K562 (cell line): Measurements from ENCODE around the gene CCAR1. TPM values are rescaled to one million over a fixed set of nuclear protein-coding genes. Genes with fewer than 3 reads are reported as not detected.

Experiments used
- ATAC-seq: fragments of 200-7000 bp; cut with Tn5 transposase; 3 replicates; pipeline ENCODE4 v1.9.1; 2020; ENCODE audit warnings: moderate library complexity
- BruUV-seq: library from RNA; stranded (reverse); fragments of 400-500 nt; replicated peaks from 2 replicates; lab custom pipeline; 2021; lab: Mats Ljungman, UMichigan
- CTCF ChIA-PET: fragments of 300-600 bp; formaldehyde crosslinking; extraction: SDS; loops from one replicate; lab custom pipeline; 2021; ENCODE audit warnings: low intra/inter-chr PET ratio; lab: Yijun Ruan, JAX
- POLR2A ChIA-PET: fragments of 300-600, 350-650 bp; sonication (Branson Sonifier 250); formaldehyde crosslinking; extraction: SDS; loops from one replicate; lab custom pipeline; 2021; ENCODE audit warnings: antibody characterized with exemption, inconsistent platforms; lab: Yijun Ruan, JAX
- DNase-seq, 4 experiments: peaks; one replicate each; pipeline versions ENCODE4 v3.0.0 to v3.0.0-alpha.2; 2011 to 2018; ENCODE audit warnings: low spot score in 3 of 4, mixed read lengths in 3 of 4; ENCODE audit errors: extremely low read depth in 1 of 4
- FAIRE-seq: peaks from 2 replicates; lab custom pipeline; 2011; peaks lifted over from hg19 to GRCh38; lab: Jason Lieb, UNC
- H2AFZ ChIP-seq: 2 replicates; pipeline ENCODE4 v1.6.0; 2011; ENCODE audit warnings: low read depth, low read length, control low read depth, inconsistent platforms
- H3K27ac ChIP-seq: fragments of 200-600 bp; 3 replicates; pipeline ENCODE4 v1.8.0; 2011; ENCODE audit warnings: low read depth, mild to moderate bottlenecking, control low read depth, inconsistent platforms, low read length, moderate library complexity, mixed read lengths; ENCODE audit errors: extremely low read depth
- H3K27me3 ChIP-seq, 2 experiments: fragments of 300-600 bp in 1 of 2; 2 replicates in 1 of 2; 3 replicates in 1 of 2; pipeline versions ENCODE4 v1.6.0 to v1.8.0; 2011; ENCODE audit warnings: inconsistent platforms in 2 of 2, low read length in 2 of 2, mild to moderate bottlenecking in 1 of 2, mixed read lengths in 1 of 2, moderate library complexity in 1 of 2; ENCODE audit not compliant: control insufficient read depth in 2 of 2, insufficient read depth in 2 of 2
- H3K36me3 ChIP-seq: fragments of 300-600 bp; 3 replicates; pipeline ENCODE4 v1.8.0; 2011; ENCODE audit warnings: mild to moderate bottlenecking, low read length, inconsistent platforms; ENCODE audit not compliant: control insufficient read depth, insufficient read depth
- H3K4me1 ChIP-seq, 2 experiments: fragments of 200-600 bp in 1 of 2; replicated peaks in 1 of 2; 2 replicates in 1 of 2; 3 replicates in 1 of 2; pipeline versions ENCODE4 v1.5.1 to v1.8.0; 2011; ENCODE audit warnings: inconsistent platforms in 2 of 2, low read length in 2 of 2, mild to moderate bottlenecking in 1 of 2, mixed read lengths in 1 of 2, moderate library complexity in 1 of 2; ENCODE audit not compliant: control insufficient read depth in 2 of 2, insufficient read depth in 2 of 2
- H3K4me2 ChIP-seq: 2 replicates; pipeline ENCODE4 v1.6.1; 2011; ENCODE audit warnings: low read length, control low read depth, inconsistent platforms, mixed read lengths; ENCODE audit not compliant: insufficient read depth
- H3K4me3 ChIP-seq: fragments of 200-600 bp; sonication (generic), shearing (Covaris generic); 2 replicates; pipeline ENCODE4 v1.5.1; 2016; ENCODE audit warnings: control low read depth, inconsistent platforms
- H3K79me2 ChIP-seq: fragments of 200-600 bp; 3 replicates; pipeline ENCODE4 v1.8.0; 2011; ENCODE audit warnings: low read length, inconsistent platforms; ENCODE audit not compliant: control insufficient read depth, insufficient read depth
- H3K9ac ChIP-seq, 2 experiments: 2 replicates each; pipeline versions ENCODE4 v1.6.0 to v1.6.1; 2011; ENCODE audit warnings: low read depth in 2 of 2, low read length in 2 of 2, control low read depth in 1 of 2, inconsistent platforms in 1 of 2, mild to moderate bottlenecking in 1 of 2, mixed read lengths in 1 of 2; ENCODE audit not compliant: insufficient read depth in 1 of 2
- H3K9me1 ChIP-seq: one replicate; pipeline ENCODE4 v1.6.0; 2011; ENCODE audit warnings: inconsistent platforms, mild to moderate bottlenecking, low read length, moderate library complexity; ENCODE audit not compliant: control insufficient read depth, insufficient read depth
- H3K9me3 ChIP-seq: replicated peaks from 2 replicates; pipeline ENCODE4 v1.5.1; 2011; ENCODE audit warnings: low read depth, low read length, inconsistent platforms; ENCODE audit not compliant: control insufficient read depth, insufficient read depth
- H4K20me1 ChIP-seq: replicated peaks from 2 replicates; pipeline ENCODE4 v1.6.1; 2011; ENCODE audit warnings: low read length, inconsistent platforms, mixed read lengths; ENCODE audit not compliant: control insufficient read depth, insufficient read depth
- ATF6 ChIP-seq: sonication (generic); formaldehyde crosslinking; IDR thresholded peaks from 2 replicates; pipeline ENCODE4 v1.4.0; 2020; ENCODE audit warnings: mild to moderate bottlenecking, missing genetic modification reagents
- MTF1 ChIP-seq: fragments of 250-450 bp; sonication (Bioruptor Pico); IDR thresholded peaks from 2 replicates; pipeline ENCODE4 v1.9.0; 2021; ENCODE audit warnings: moderate library complexity, mild to moderate bottlenecking, inconsistent platforms, borderline replicate concordance
- PHTF2 ChIP-seq: fragments of 250-450 bp; sonication (Bioruptor Pico); IDR thresholded peaks from 2 replicates; pipeline ENCODE4 v1.5.0; 2021; ENCODE audit warnings: mild to moderate bottlenecking
- POLR2B ChIP-seq: fragments of 450-650 bp; IDR thresholded peaks from 2 replicates; pipeline ENCODE4 v1.6.1; 2018; ENCODE audit warnings: low read depth; ENCODE audit not compliant: partially characterized antibody
- POLR2H ChIP-seq: IDR thresholded peaks from 2 replicates; pipeline ENCODE4 v1.6.1; 2016; ENCODE audit warnings: missing genetic modification characterization, low read depth, mild to moderate bottlenecking, control low read depth, missing compliant biosample characterization, moderate library complexity
- THAP7 ChIP-seq: fragments of 250-450 bp; sonication (Bioruptor Pico); IDR thresholded peaks from 2 replicates; pipeline ENCODE4 v1.5.0; 2021
- TRIM28 ChIP-seq: fragments of 450-650 bp; IDR thresholded peaks from 2 replicates; pipeline ENCODE4 v1.6.1; 2017
- WGBS: fragments of 100-300 bp; shearing (Covaris generic); methylation state at CpG from one replicate; pipeline ENCODE4 v1.1.6; 2016; ENCODE audit warnings: low coverage, mixed read lengths; ENCODE audit not compliant: insufficient coverage; ENCODE audit errors: missing lambda C conversion rate; 5-methylcytosine and 5-hydroxymethylcytosine counted together
- in situ Hi-C: fragments of 300-500 bp; cut with MboI; formaldehyde crosslinking; loops from 4 replicates; pipeline ENCODE4 v1.15.0; 2018; ENCODE audit warnings: inconsistent platforms, mixed read lengths
- intact Hi-C: fragments of 100-400 bp; cut with micrococcal nuclease; formaldehyde crosslinking; loops from 2 replicates; pipeline ENCODE4 v1.14.2; 2022
- polyA plus RNA-seq, 8 experiments: library from polyadenylated mRNA; depleted of rRNA in 4 of 8; stranded (reverse) in 5 of 8; unstranded in 3 of 8; fragments of >200 nt; fragmentation: Nextera tagmentation in 2 of 8; fragmentation: Illumina TruSeq in 1 of 8; extraction: Ambion mirVana in 2 of 8; extraction: Trizol in 1 of 8; gene quantifications; 2 replicates each; pipeline versions ENCODE4 v1.2.1 to v1.2.3, GENCODE V29; 2011 to 2014; ENCODE audit warnings: inconsistent platforms in 1 of 8, missing spikeins in 1 of 8
- total RNA-seq, 7 experiments: library from RNA; depleted of rRNA in 6 of 7; stranded (reverse); fragments of >200 nt in 6 of 7; fragmentation: Illumina TruSeq in 2 of 7; extraction: Trizol in 2 of 7; gene quantifications; 2 replicates each; pipeline versions ENCODE4 v1.2.1 to v1.2.3, GENCODE V29; 2011 to 2021; ENCODE audit warnings: low replicate concordance in 1 of 7

CCAR1 gene
- total and polyA plus RNA-seq, 9 of the 15 experiments (the other 6 are each of a cell fraction or from before 2014, with no cell fraction given): 44.8 to 173 (median 111) TPM

- POLR2A ChIA-PET: interaction anchor here (0.6 to 1.7 kb wide), 6 partner anchors 8 to 196 kb away, joined by 3 to 6 read pairs (median 3); partner anchors contain the start of gene DDX21
- Histone ChIP-seq H3K4me2 (no peak overlapping the region), H3K27me3 (no peaks in the 10 kb centered on the region)
- no peak for DNase-seq
- TF ChIP-seq THAP7 (CRISPR knock-in tag) (no peak), MTF1 (no peak), POLR2H (tag) (no peak), PHTF2 (CRISPR knock-in tag) (no peak), POLR2B (peak; percentile 20), ATF6 (CRISPR knock-in tag) (no peak), TRIM28 (no peak)
- TF ChIP-seq, all 486 proteins: peak for 1
- H3K4me3 ChIP-seq: no peak overlapping the region
- 97% methylated on average over 6 of the region's 6 CpGs for WGBS
- no peak for ATAC-seq
- H3K4me1 ChIP-seq: no peaks in the 10 kb centered on the region
- CTCF ChIA-PET: no interaction called here
- no peaks in the 10 kb centered on the region for H4K20me1 ChIP-seq
- no peaks in the 10 kb centered on the region for H3K9me1 ChIP-seq
- no peak overlapping the region for H2AFZ ChIP-seq
- FAIRE-seq: no peak
- no peaks in the 10 kb centered on the region for H3K9me3 ChIP-seq
- 0 out of 3 replicates have a peak, but pooled peaks cover 3% of the 10 kb centered on the region for H3K79me2 ChIP-seq
- H3K9ac ChIP-seq: no peak overlapping the region
- BruUV-seq: no TSS peak
- in situ Hi-C loops (no loop called here), intact Hi-C loops (loop anchor here (10.0 kb wide), 1 partner anchor 215 kb away; no protein-coding TSS in a partner anchor)
- H3K36me3 ChIP-seq: peaks cover 85% of the 10 kb centered on the region
- H3K27ac ChIP-seq: no peak overlapping the region
These were observed 38.3 kb downstream of the CCAR1 start for GRCh38 chr10:68759223-68759863.
